Spleen (tissue), 11 donors: ENCODE results near the gene ELF1. TPM values are rescaled to one million over a fixed set of nuclear protein-coding genes. Genes with fewer than 3 reads are reported as not detected.

Source experiments
- DNase-seq: peaks from one replicate; pipeline ENCODE4 v3.0.0-alpha.2; 2020
- H3K27ac ChIP-seq, 8 donors: fragments of 200-600 bp; sonication (generic) in 7 of 8; 1 replicate in 4 of 8; 2 replicates in 4 of 8; pipeline versions ENCODE4 v1.5.0 to v1.8.0; 2016 to 2021; ENCODE audit warnings: inconsistent platforms in 4 of 8, mild to moderate bottlenecking in 4 of 8, moderate library complexity in 1 of 8
- H3K27me3 ChIP-seq, 7 donors: fragments of 200-600 bp; sonication (generic) in 6 of 7; replicated peaks in 1 of 7; 1 replicate in 4 of 7; 2 replicates in 3 of 7; pipeline versions ENCODE4 v1.5.0 to v1.8.0; 2016 to 2021; ENCODE audit warnings: inconsistent platforms in 3 of 7, mild to moderate bottlenecking in 1 of 7
- H3K36me3 ChIP-seq, 6 donors: fragments of 200-600 bp; sonication (generic) in 5 of 6; 1 replicate in 4 of 6; 2 replicates in 2 of 6; pipeline versions ENCODE4 v1.5.0 to v1.8.0; 2016 to 2021; ENCODE audit warnings: inconsistent platforms in 2 of 6
- H3K4me1 ChIP-seq, 6 donors: fragments of 200-600 bp; sonication (generic) in 5 of 6; 1 replicate in 3 of 6; 2 replicates in 3 of 6; pipeline versions ENCODE4 v1.5.0 to v1.8.0; 2016 to 2021; ENCODE audit warnings: inconsistent platforms in 3 of 6
- H3K4me3 ChIP-seq, 8 donors: fragments of 200-600 bp; sonication (generic) in 7 of 8; 1 replicate in 4 of 8; 2 replicates in 4 of 8; pipeline versions ENCODE4 v1.5.0 to v1.8.0; 2016 to 2021; ENCODE audit warnings: inconsistent platforms in 4 of 8, mild to moderate bottlenecking in 4 of 8, moderate library complexity in 2 of 8
- H3K9me3 ChIP-seq, 8 donors: fragments of 200-600 bp; sonication (generic) in 7 of 8; 1 replicate in 4 of 8; 2 replicates in 4 of 8; pipeline versions ENCODE4 v1.5.0 to v1.8.0; 2016 to 2021; ENCODE audit warnings: inconsistent platforms in 4 of 8
- POLR2A ChIP-seq, 3 donors: fragments of 450-650 bp; IDR thresholded peaks; one replicate each; pipeline ENCODE4 v1.5.1; 2017; ENCODE audit warnings: antibody characterized with exemption in 3 of 3, mild to moderate bottlenecking in 1 of 3
- POLR2AphosphoS5 ChIP-seq, 3 donors: sonication (generic); formaldehyde crosslinking; IDR thresholded peaks; one replicate each; pipeline ENCODE4 v1.5.1; 2017; ENCODE audit warnings: antibody characterized with exemption in 3 of 3
- WGBS, 5 donors: extraction: QIAGEN DNeasy Blood & Tissue Kit in 3 of 5; methylation state at CpG; one replicate each; pipeline versions ENCODE4 v1.1.5 to v1.1.7; 2013 to 2018; 5-methylcytosine and 5-hydroxymethylcytosine counted together
- intact Hi-C: fragments of 100-400 bp; cut with DNase I; formaldehyde crosslinking; loops from one replicate; pipeline ENCODE4 v1.15.0; 2023; ENCODE audit warnings: low total_unique reads
- polyA plus RNA-seq, 3 donors: library from polyadenylated mRNA; stranded (reverse); fragments of 200-250 nt; gene quantifications; one replicate each; pipeline ENCODE4 v1.2.1, GENCODE V29; 2013
- total RNA-seq, 7 donors: library from RNA; depleted of rRNA in 3 of 7; stranded (reverse); fragments of >200 nt in 3 of 7; fragmentation: NEBNext Ultra II Directional in 4 of 7; extraction: Animal tissue kit (Norgen Biotek cat#: 25700) in 4 of 7; gene quantifications; one replicate each; pipeline versions ENCODE4 v1.1.0 to v1.2.1, GENCODE V29; 2016 to 2021
- TF ChIP-seq, protein P1 (sequence below), 11 experiments: fragments of 200-600 bp in 7 of 11; fragments of 450-650 bp in 4 of 11; sonication (generic) in 4 of 11; IDR thresholded peaks in 8 of 11; conservative IDR thresholded peaks in 3 of 11; 1 replicate in 7 of 11; 2 replicates in 4 of 11; pipeline versions ENCODE4 v1.4.0 to v1.8.0; 2016 to 2021; ENCODE audit warnings: antibody characterized with exemption in 11 of 11, inconsistent platforms in 4 of 11, mild to moderate bottlenecking in 1 of 11
- donor health status: healthy with polysubstance abuse.
- donor health status: DM: no; HTN: no; CAD: no; lungs with moderate emphysema.
- donor health status: DM: no; HTN: no; CAD: no.
- donor health status: Bipolar disorder and iron deficiency.
- donor health status: healthy.
- donor health status: DM: no; HTN: no; CAD: no.
- donor health status: DM: yes; HTN: yes; CAD: no.

Gene ELF1
- total and polyA plus RNA-seq, 10 donors, result 18.0 to 146 (median 116) TPM

DNA sequence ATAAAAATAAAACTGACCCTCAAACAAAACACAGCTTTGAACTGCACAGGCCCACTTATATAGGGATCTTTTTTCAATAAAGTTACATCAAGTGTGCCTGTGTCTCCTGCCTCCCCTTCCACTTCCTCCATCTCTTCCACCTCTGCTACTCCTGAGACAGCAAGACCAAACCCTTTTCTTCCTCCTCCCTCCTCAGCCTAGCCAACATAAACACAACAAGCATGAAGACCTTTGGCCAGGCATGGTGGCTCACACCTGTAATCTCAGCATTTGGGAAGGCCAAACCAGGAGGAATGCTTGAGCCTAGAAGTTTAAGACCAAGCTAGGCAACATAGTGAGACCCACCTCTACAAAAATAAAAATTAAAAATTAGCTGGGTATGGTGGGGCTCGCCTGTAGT is 72.6 kb downstream of the ELF1 start:
- intact Hi-C loops, result no loop called here
- peaks cover 4 to 68% (median 15%) of the 10 kb centered on the region in 6 donors for H3K4me1 ChIP-seq
- peak overlapping the region in 1 of 8 donors; percentile 17 for H3K27ac ChIP-seq
- H3K9me3 ChIP-seq, result no peaks in the 10 kb centered on the region
- 97 to 100% (median 98%) methylated on average over 1 of the region's 1 CpG for WGBS, 5 donors
- no peak for DNase-seq
- peaks cover 2 to 100% (median 80%) of the 10 kb centered on the region in 6 donors for H3K36me3 ChIP-seq
- H3K27me3 ChIP-seq, result no peaks in the 10 kb centered on the region
- TF ChIP-seq, protein P1, sequence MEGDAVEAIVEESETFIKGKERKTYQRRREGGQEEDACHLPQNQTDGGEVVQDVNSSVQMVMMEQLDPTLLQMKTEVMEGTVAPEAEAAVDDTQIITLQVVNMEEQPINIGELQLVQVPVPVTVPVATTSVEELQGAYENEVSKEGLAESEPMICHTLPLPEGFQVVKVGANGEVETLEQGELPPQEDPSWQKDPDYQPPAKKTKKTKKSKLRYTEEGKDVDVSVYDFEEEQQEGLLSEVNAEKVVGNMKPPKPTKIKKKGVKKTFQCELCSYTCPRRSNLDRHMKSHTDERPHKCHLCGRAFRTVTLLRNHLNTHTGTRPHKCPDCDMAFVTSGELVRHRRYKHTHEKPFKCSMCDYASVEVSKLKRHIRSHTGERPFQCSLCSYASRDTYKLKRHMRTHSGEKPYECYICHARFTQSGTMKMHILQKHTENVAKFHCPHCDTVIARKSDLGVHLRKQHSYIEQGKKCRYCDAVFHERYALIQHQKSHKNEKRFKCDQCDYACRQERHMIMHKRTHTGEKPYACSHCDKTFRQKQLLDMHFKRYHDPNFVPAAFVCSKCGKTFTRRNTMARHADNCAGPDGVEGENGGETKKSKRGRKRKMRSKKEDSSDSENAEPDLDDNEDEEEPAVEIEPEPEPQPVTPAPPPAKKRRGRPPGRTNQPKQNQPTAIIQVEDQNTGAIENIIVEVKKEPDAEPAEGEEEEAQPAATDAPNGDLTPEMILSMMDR (IDR thresholded peaks at IDR 0.05 in 8 of 11, conservative IDR thresholded peaks at IDR 0.05 in 3 of 11), result no peak
- peak in 1 of 3 donors; percentile 61 for TF ChIP-seq POLR2AphosphoS5 (IDR thresholded peaks at IDR 0.05)
- no peak overlapping the region for H3K4me3 ChIP-seq

DNA sequence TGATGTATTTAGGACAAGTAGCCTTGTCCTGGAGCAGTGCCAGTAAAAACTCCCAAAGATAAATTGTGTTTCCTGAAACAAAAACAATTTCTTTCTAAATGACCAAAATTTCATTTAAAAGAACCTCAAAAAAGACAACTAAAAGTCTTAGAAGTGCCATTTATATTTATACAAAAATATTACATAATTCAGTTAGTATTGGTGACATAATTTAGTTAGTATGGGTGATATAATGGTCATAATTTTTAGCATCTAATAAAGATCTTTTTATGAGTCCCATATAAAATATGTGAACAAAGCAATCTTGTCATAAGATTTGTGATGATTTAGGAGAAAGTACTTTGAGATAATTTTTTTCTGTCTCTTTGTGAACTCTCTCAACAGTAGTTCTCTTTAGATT is 76.0 kb downstream of the ELF1 start:
- Histone ChIP-seq H3K9me3 (no peaks in the 10 kb centered on the region), H3K27me3 (no peaks in the 10 kb centered on the region), H3K4me1 (peaks cover 2 to 59% (median 9%) of the 10 kb centered on the region in 6 donors), H3K36me3 (peaks cover 5 to 100% (median 75%) of the 10 kb centered on the region in 6 donors), H3K4me3 (no peak overlapping the region), H3K27ac (peak overlapping the region in 5 of 8 donors; percentile 3 to 40 (median 25))
- DNase-seq, result no peak
- TF ChIP-seq, protein P1 (IDR thresholded peaks at IDR 0.05 in 8 of 11, conservative IDR thresholded peaks at IDR 0.05 in 3 of 11), result no peak
- TF ChIP-seq POLR2A (IDR thresholded peaks at IDR 0.05) (no peak), POLR2AphosphoS5 (IDR thresholded peaks at IDR 0.05) (no peak)
- intact Hi-C loops, result no loop called here

DNA sequence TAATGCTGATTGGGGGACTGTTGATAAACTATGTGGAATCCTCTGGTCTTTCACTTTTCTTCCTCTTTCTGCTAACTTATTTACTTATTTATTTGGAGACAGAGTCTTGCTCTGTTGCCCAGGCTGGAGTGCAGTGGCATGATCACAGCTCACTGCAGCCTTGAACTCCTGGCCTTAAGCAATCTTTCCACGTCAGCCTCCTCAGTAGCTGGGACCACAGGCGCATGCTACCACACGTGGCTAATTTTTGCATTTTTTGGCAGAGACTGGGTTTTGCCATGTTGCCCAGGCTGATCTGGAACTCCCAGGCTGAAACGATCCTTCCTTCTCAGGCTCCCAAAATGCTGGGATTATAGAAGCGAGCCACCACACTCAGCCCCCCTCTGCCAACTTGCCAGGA is 77.5 kb downstream of the ELF1 start:
- Histone ChIP-seq H3K4me3 (no peak overlapping the region), H3K4me1 (peaks cover 0 to 50% (median 8%) of the 10 kb centered on the region in 6 donors), H3K9me3 (no peaks in the 10 kb centered on the region), H3K27me3 (no peaks in the 10 kb centered on the region), H3K36me3 (peaks cover 5 to 100% (median 70%) of the 10 kb centered on the region in 6 donors), H3K27ac (peak overlapping the region in 6 of 8 donors; percentile 4 to 56 (median 18))
- intact Hi-C loops, result no loop called here
- 78 to 89% (median 85%) methylated on average over 5 of the region's 5 CpGs for WGBS, 5 donors
- peak in 1 of 3 donors; percentile 45 for TF ChIP-seq POLR2AphosphoS5 (IDR thresholded peaks at IDR 0.05)
- TF ChIP-seq, protein P1 (IDR thresholded peaks at IDR 0.05 in 8 of 11, conservative IDR thresholded peaks at IDR 0.05 in 3 of 11), result no peak
- no peak for TF ChIP-seq POLR2A (IDR thresholded peaks at IDR 0.05)
- no peak for DNase-seq

DNA sequence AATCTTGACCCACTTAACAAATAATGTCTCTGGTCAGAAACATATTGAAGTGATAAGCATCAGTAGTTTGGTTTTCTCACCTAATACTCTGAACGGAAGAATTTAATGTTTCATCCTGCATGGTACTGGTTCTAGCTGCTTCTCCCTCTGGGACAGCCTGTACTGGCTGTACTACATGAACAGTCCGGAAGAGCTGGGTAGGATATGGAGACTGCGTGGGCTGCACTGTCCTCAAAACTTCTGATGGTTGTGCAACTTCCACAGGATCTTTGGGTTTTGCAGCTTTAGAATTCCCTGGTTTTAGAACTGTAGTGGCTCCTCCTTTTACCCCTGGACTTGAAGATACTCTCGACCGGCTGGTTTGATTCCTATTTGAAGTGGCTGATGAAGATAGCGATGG is 78.3 kb downstream of the ELF1 start:
- 77 to 91% (median 79%) methylated on average over 6 of the region's 6 CpGs for WGBS, 5 donors
- no peaks in the 10 kb centered on the region for H3K9me3 ChIP-seq
- no peaks in the 10 kb centered on the region for H3K27me3 ChIP-seq
- H3K4me1 ChIP-seq, result peaks cover 0 to 52% (median 8%) of the 10 kb centered on the region in 6 donors
- H3K4me3 ChIP-seq, result no peak overlapping the region
- TF ChIP-seq POLR2A (IDR thresholded peaks at IDR 0.05), result no peak
- peak in 1 of 3 donors; percentile 69 for TF ChIP-seq POLR2AphosphoS5 (IDR thresholded peaks at IDR 0.05)
- TF ChIP-seq, protein P1 (IDR thresholded peaks at IDR 0.05 in 8 of 11, conservative IDR thresholded peaks at IDR 0.05 in 3 of 11), result no peak
- no peak for DNase-seq
- H3K36me3 ChIP-seq, result peaks cover 5 to 100% (median 67%) of the 10 kb centered on the region in 6 donors
- H3K27ac ChIP-seq, result peak overlapping the region in 6 of 8 donors; percentile 15 to 58 (median 46)
- intact Hi-C loops, result no loop called here
